Non-pigmented ciliary epithelial cell (primary cell): ENCODE measurements around the gene MZF1.
"Not testable (repeated sequence)": the region's sequence is repeated elsewhere in the genome, so short reads cannot be mapped to it uniquely, and the experiment has no call there.

Source experiments
- DNase-seq: peaks from one replicate; pipeline ENCODE4 v3.0.0-alpha.2; 2010; ENCODE audit warnings: low read depth

The MZF1 gene

GRCh38 chr19:58539169-58539559 lies 34.0 kb downstream of the MZF1 start:
- not testable (repeated sequence) for DNase-seq

GRCh38 chr19:58538257-58539168 lies 34.6 kb downstream of the MZF1 start:
- DNase-seq = no peak

- DNase-seq = no peak
Measured at GRCh38 chr19:58536852-58537798, 36.0 kb downstream of the MZF1 start.

GRCh38 chr19:58535857-58536256 lies 37.3 kb downstream of the MZF1 start:
- no peak for DNase-seq

GRCh38 chr19:58531034-58531840 lies 41.9 kb downstream of the MZF1 start:
- no peak for DNase-seq

GRCh38 chr19:58529405-58529804 lies 43.7 kb downstream of the MZF1 start:
- no peak for DNase-seq

GRCh38 chr19:58522709-58523108 lies 50.4 kb downstream of the MZF1 start:
- no peak for DNase-seq

GRCh38 chr19:58521651-58522050 lies 51.5 kb downstream of the MZF1 start:
- DNase-seq = no peak

GRCh38 chr19:58520257-58520599 lies 52.9 kb downstream of the MZF1 start:
- no peak for DNase-seq

- DNase-seq = peak; percentile 85
Measured at GRCh38 chr19:58519355-58520256, 53.5 kb downstream of the MZF1 start, which contains the start of gene ZBTB45. TSS of gene ZBTB45 (minus strand) at chr19:58519810. CDS start at chr19:58517673, 2,137 bp downstream.

GRCh38 chr19:58519087-58519354 lies 54.1 kb downstream of the MZF1 start:
- no peak for DNase-seq

- no peak for DNase-seq
Measured at GRCh38 chr19:58518256-58519086, 54.7 kb downstream of the MZF1 start.

GRCh38 chr19:58516964-58517833 lies 55.9 kb downstream of the MZF1 start:
- DNase-seq = no peak

- DNase-seq = no peak
Measured at GRCh38 chr19:58516246-58516836, 56.8 kb downstream of the MZF1 start.

- no peak for DNase-seq
Measured at GRCh38 chr19:58515259-58515658, 57.9 kb downstream of the MZF1 start.

- DNase-seq = no peak
Measured at GRCh38 chr19:58514564-58515022, 58.5 kb downstream of the MZF1 start.

GRCh38 chr19:58513694-58514563 lies 59.2 kb downstream of the MZF1 start:
- DNase-seq = peak; percentile 42
